Measurements from ENCODE around the gene TRIM4. TPM values are rescaled to one million over a fixed set of nuclear protein-coding genes. Genes with fewer than 3 reads are reported as not detected.
A peak's percentile ranks its signal among the peaks of the same experiment; 100 is the strongest.
"Not testable (repeated sequence)": the region's sequence is repeated elsewhere in the genome, so short reads cannot be mapped to it uniquely, and the experiment has no call there.

The TRIM4 gene
- total and polyA plus RNA-seq, 2 donors: 21.6 to 22.6 TPM

- no peaks in the 10 kb centered on the region for H3K36me3 ChIP-seq (ENCODE audit: control insufficient read depth in 2 of 2, insufficient read depth in 2 of 2, low read length in 1 of 2)
- WGBS: 69% methylated on average over 3 of the region's 3 CpGs
- peak in 1 of 9 donors; percentile 7 for DNase-seq (ENCODE audit: low read depth in 6 of 9, low spot score in 9 of 9)
- no peaks in the 10 kb centered on the region for H3K4me1 ChIP-seq (ENCODE audit: control insufficient read depth in 2 of 2, insufficient read depth in 2 of 2, low read length in 2 of 2)
- no peaks in the 10 kb centered on the region for H3K27me3 ChIP-seq (ENCODE audit: control insufficient read depth in 2 of 2, insufficient read depth in 1 of 2, low read length in 1 of 2)
- H3K27ac ChIP-seq (ENCODE audit: low read depth in 1 of 2, low read length in 1 of 2): no peak overlapping the region
- H3K4me3 ChIP-seq (ENCODE audit: low read length in 2 of 2): no peak overlapping the region
- H3K9me3 ChIP-seq (ENCODE audit: control insufficient read depth in 2 of 2, insufficient read depth in 1 of 2, low read length in 1 of 2): no peaks in the 10 kb centered on the region
Measured at GRCh38 chr7:99949645-99950228, 30.4 kb upstream of the TRIM4 start.

- DNase-seq (ENCODE audit: low read depth in 6 of 9, low spot score in 9 of 9): no peak
- Histone ChIP-seq H3K9me3 (ENCODE audit: control insufficient read depth in 2 of 2, insufficient read depth in 1 of 2, low read length in 1 of 2) (no peaks in the 10 kb centered on the region), H3K27ac (ENCODE audit: low read depth in 1 of 2, low read length in 1 of 2) (no peak overlapping the region), H3K27me3 (ENCODE audit: control insufficient read depth in 2 of 2, insufficient read depth in 1 of 2, low read length in 1 of 2) (no peaks in the 10 kb centered on the region), H3K36me3 (ENCODE audit: control insufficient read depth in 2 of 2, insufficient read depth in 2 of 2, low read length in 1 of 2) (no peaks in the 10 kb centered on the region), H3K4me3 (ENCODE audit: low read length in 2 of 2) (no peak overlapping the region), H3K4me1 (ENCODE audit: control insufficient read depth in 2 of 2, insufficient read depth in 2 of 2, low read length in 2 of 2) (peaks cover 2% of the 10 kb centered on the region in 2 donors)
- 98% methylated on average over 1 of the region's 1 CpG for WGBS
Measured at GRCh38 chr7:99947608-99948007, 28.3 kb upstream of the TRIM4 start.

GRCh38 chr7:99944497-99945070 is 25.3 kb upstream of the TRIM4 start:
- WGBS: 82% methylated on average over 4 of the region's 4 CpGs
- no peak for DNase-seq (ENCODE audit: low read depth in 6 of 9, low spot score in 9 of 9)
- Histone ChIP-seq H3K27me3 (ENCODE audit: control insufficient read depth in 2 of 2, insufficient read depth in 1 of 2, low read length in 1 of 2) (no peaks in the 10 kb centered on the region), H3K4me3 (ENCODE audit: low read length in 2 of 2) (no peak overlapping the region), H3K36me3 (ENCODE audit: control insufficient read depth in 2 of 2, insufficient read depth in 2 of 2, low read length in 1 of 2) (no peaks in the 10 kb centered on the region), H3K4me1 (ENCODE audit: control insufficient read depth in 2 of 2, insufficient read depth in 2 of 2, low read length in 2 of 2) (peaks cover 2% of the 10 kb centered on the region in 2 donors), H3K27ac (ENCODE audit: low read depth in 1 of 2, low read length in 1 of 2) (no peak overlapping the region), H3K9me3 (ENCODE audit: control insufficient read depth in 2 of 2, insufficient read depth in 1 of 2, low read length in 1 of 2) (no peaks in the 10 kb centered on the region)

GRCh38 chr7:99943641-99944496 is 24.5 kb upstream of the TRIM4 start:
- Histone ChIP-seq H3K4me1 (ENCODE audit: control insufficient read depth in 2 of 2, insufficient read depth in 2 of 2, low read length in 2 of 2) (peaks cover 2% of the 10 kb centered on the region in 2 donors), H3K4me3 (ENCODE audit: low read length in 2 of 2) (no peak overlapping the region), H3K36me3 (ENCODE audit: control insufficient read depth in 2 of 2, insufficient read depth in 2 of 2, low read length in 1 of 2) (no peaks in the 10 kb centered on the region), H3K27ac (ENCODE audit: low read depth in 1 of 2, low read length in 1 of 2) (no peak overlapping the region), H3K27me3 (ENCODE audit: control insufficient read depth in 2 of 2, insufficient read depth in 1 of 2, low read length in 1 of 2) (no peaks in the 10 kb centered on the region), H3K9me3 (ENCODE audit: control insufficient read depth in 2 of 2, insufficient read depth in 1 of 2, low read length in 1 of 2) (no peaks in the 10 kb centered on the region)
- WGBS: 36% methylated on average over 14 of the region's 14 CpGs
- no peak for DNase-seq (ENCODE audit: low read depth in 6 of 9, low spot score in 9 of 9)

GRCh38 chr7:99938296-99938695 is 19.0 kb upstream of the TRIM4 start:
- H3K9me3 ChIP-seq (ENCODE audit: control insufficient read depth in 2 of 2, insufficient read depth in 1 of 2, low read length in 1 of 2): no peaks in the 10 kb centered on the region
- H3K4me3 ChIP-seq (ENCODE audit: low read length in 2 of 2): no peak overlapping the region
- DNase-seq (ENCODE audit: low read depth in 6 of 9, low spot score in 9 of 9): no peak
- 77% methylated on average over 2 of the region's 2 CpGs for WGBS
- no peak overlapping the region for H3K27ac ChIP-seq (ENCODE audit: low read depth in 1 of 2, low read length in 1 of 2)
- H3K36me3 ChIP-seq (ENCODE audit: control insufficient read depth in 2 of 2, insufficient read depth in 2 of 2, low read length in 1 of 2): no peaks in the 10 kb centered on the region
- H3K27me3 ChIP-seq (ENCODE audit: control insufficient read depth in 2 of 2, insufficient read depth in 1 of 2, low read length in 1 of 2): peaks cover 0 to 5% of the 10 kb centered on the region in 2 donors
- H3K4me1 ChIP-seq (ENCODE audit: control insufficient read depth in 2 of 2, insufficient read depth in 2 of 2, low read length in 2 of 2): no peaks in the 10 kb centered on the region

- H3K27me3 ChIP-seq (ENCODE audit: control insufficient read depth in 2 of 2, insufficient read depth in 1 of 2, low read length in 1 of 2); H3K4me1 ChIP-seq (ENCODE audit: control insufficient read depth in 2 of 2, insufficient read depth in 2 of 2, low read length in 2 of 2); H3K4me3 ChIP-seq (ENCODE audit: low read length in 2 of 2); H3K9me3 ChIP-seq (ENCODE audit: control insufficient read depth in 2 of 2, insufficient read depth in 1 of 2, low read length in 1 of 2); H3K36me3 ChIP-seq (ENCODE audit: control insufficient read depth in 2 of 2, insufficient read depth in 2 of 2, low read length in 1 of 2); H3K27ac ChIP-seq (ENCODE audit: low read depth in 1 of 2, low read length in 1 of 2); DNase-seq (ENCODE audit: low read depth in 6 of 9, low spot score in 9 of 9): not testable (repeated sequence)
- 56% methylated on average over 4 of the region's 4 CpGs for WGBS
Measured at GRCh38 chr7:99935009-99935408, 15.7 kb upstream of the TRIM4 start.

- WGBS: 95% methylated on average over 3 of the region's 3 CpGs
- Histone ChIP-seq H3K9me3 (ENCODE audit: control insufficient read depth in 2 of 2, insufficient read depth in 1 of 2, low read length in 1 of 2) (no peaks in the 10 kb centered on the region), H3K36me3 (ENCODE audit: control insufficient read depth in 2 of 2, insufficient read depth in 2 of 2, low read length in 1 of 2) (no peaks in the 10 kb centered on the region), H3K27me3 (ENCODE audit: control insufficient read depth in 2 of 2, insufficient read depth in 1 of 2, low read length in 1 of 2) (peaks cover 0 to 28% of the 10 kb centered on the region in 2 donors), H3K4me3 (ENCODE audit: low read length in 2 of 2) (no peak overlapping the region), H3K4me1 (ENCODE audit: control insufficient read depth in 2 of 2, insufficient read depth in 2 of 2, low read length in 2 of 2) (peaks cover 0 to 9% of the 10 kb centered on the region in 2 donors), H3K27ac (ENCODE audit: low read depth in 1 of 2, low read length in 1 of 2) (no peak overlapping the region)
- no peak for DNase-seq (ENCODE audit: low read depth in 6 of 9, low spot score in 9 of 9)
Measured at GRCh38 chr7:99930376-99930775, 11.0 kb upstream of the TRIM4 start.

- no peak for DNase-seq (ENCODE audit: low read depth in 6 of 9, low spot score in 9 of 9)
- 32% methylated on average over 2 of the region's 2 CpGs for WGBS
- Histone ChIP-seq H3K27me3 (ENCODE audit: control insufficient read depth in 2 of 2, insufficient read depth in 1 of 2, low read length in 1 of 2) (peaks cover 0 to 28% of the 10 kb centered on the region in 2 donors), H3K36me3 (ENCODE audit: control insufficient read depth in 2 of 2, insufficient read depth in 2 of 2, low read length in 1 of 2) (no peaks in the 10 kb centered on the region), H3K27ac (ENCODE audit: low read depth in 1 of 2, low read length in 1 of 2) (no peak overlapping the region), H3K4me1 (ENCODE audit: control insufficient read depth in 2 of 2, insufficient read depth in 2 of 2, low read length in 2 of 2) (peaks cover 0 to 9% of the 10 kb centered on the region in 2 donors), H3K4me3 (ENCODE audit: low read length in 2 of 2) (no peak overlapping the region), H3K9me3 (ENCODE audit: control insufficient read depth in 2 of 2, insufficient read depth in 1 of 2, low read length in 1 of 2) (no peaks in the 10 kb centered on the region)
Measured at GRCh38 chr7:99929730-99930053, 10.4 kb upstream of the TRIM4 start.

GRCh38 chr7:99928994-99929729 is 9.8 kb upstream of the TRIM4 start, which contains the start of gene GJC3:
GJC3 (minus strand) TSS chr7:99929620; CDS start chr7:99929620, 0 bp downstream.
- peak within 1 kb of the TSS in 1 of 2 donors; percentile 16 for H3K4me3 ChIP-seq (ENCODE audit: low read length in 2 of 2)
- peak in 4 of 9 donors; percentile 8 to 43 (median 16) for DNase-seq (ENCODE audit: low read depth in 6 of 9, low spot score in 9 of 9)

More at GRCh38 chr7:99928994-99929729, 9.8 kb upstream of the TRIM4 start, which contains the start of gene GJC3:
- Histone ChIP-seq H3K36me3 (ENCODE audit: control insufficient read depth in 2 of 2, insufficient read depth in 2 of 2, low read length in 1 of 2) (no peaks in the 10 kb centered on the region), H3K27me3 (ENCODE audit: control insufficient read depth in 2 of 2, insufficient read depth in 1 of 2, low read length in 1 of 2) (peaks cover 0 to 28% of the 10 kb centered on the region in 2 donors), H3K4me1 (ENCODE audit: control insufficient read depth in 2 of 2, insufficient read depth in 2 of 2, low read length in 2 of 2) (peaks cover 0 to 9% of the 10 kb centered on the region in 2 donors), H3K9me3 (ENCODE audit: control insufficient read depth in 2 of 2, insufficient read depth in 1 of 2, low read length in 1 of 2) (no peaks in the 10 kb centered on the region), H3K27ac (ENCODE audit: low read depth in 1 of 2, low read length in 1 of 2) (no peak within 1 kb of the TSS)
- 19% methylated on average over 22 of the region's 22 CpGs for WGBS

Data from thymus (tissue), 11 donors.